Skin epidermis (tissue), 12 donors: ENCODE data around the gene ABCB4.
"Not testable (repeated sequence)": the region's sequence is repeated elsewhere in the genome, so short reads cannot be mapped to it uniquely, and the experiment has no call there.

ENCODE experiments used
- H3K27ac ChIP-seq, 21 experiments: fragments of 200-600 bp; sonication (generic) in 11 of 21; one replicate each; pipeline ENCODE4 v1.5.0; 2020; ENCODE audit warnings: mild to moderate bottlenecking in 3 of 21, inconsistent platforms in 2 of 21, moderate library complexity in 2 of 21
- H3K4me3 ChIP-seq, 7 experiments: fragments of 200-600 bp; sonication (generic) in 2 of 7; one replicate each; pipeline ENCODE4 v1.5.0; 2020; ENCODE audit warnings: inconsistent platforms in 2 of 7, mild to moderate bottlenecking in 2 of 7, moderate library complexity in 1 of 7

ABCB4 gene

GRCh38 chr7:87480386-87480785 is 4.9 kb upstream of the ABCB4 start:
- Histone ChIP-seq H3K27ac (no peak overlapping the region), H3K4me3 (no peak overlapping the region)

- H3K4me3 ChIP-seq, result no peak overlapping the region
- H3K27ac ChIP-seq, result no peak overlapping the region
Observed at GRCh38 chr7:87479951-87480350, 4.5 kb upstream of the ABCB4 start.

GRCh38 chr7:87476179-87476557 is 688 bp upstream of the ABCB4 start:
- Histone ChIP-seq H3K27ac (peak overlapping the region in 7 of 21 experiments; percentile 57 to 82 (median 72)), H3K4me3 (peak overlapping the region in 3 of 7 experiments; percentile 37 to 55 (median 38))

GRCh38 chr7:87474533-87475358 is 734 bp downstream of the ABCB4 start:
- peak overlapping the region in 19 of 21 experiments; percentile 29 to 82 (median 63) for H3K27ac ChIP-seq
- H3K4me3 ChIP-seq, result peak overlapping the region; percentile 37 to 55 (median 41)

- Histone ChIP-seq H3K27ac (peak overlapping the region in 8 of 21 experiments; percentile 55 to 82 (median 70)), H3K4me3 (peak overlapping the region in 2 of 7 experiments; percentile 40 to 55)
Observed at GRCh38 chr7:87473986-87474385, 1.5 kb downstream of the ABCB4 start.

- no peak overlapping the region for H3K4me3 ChIP-seq
- H3K27ac ChIP-seq, result no peak overlapping the region
Observed at GRCh38 chr7:87473192-87473591, 2.3 kb downstream of the ABCB4 start.

GRCh38 chr7:87471473-87471872 is 4.0 kb downstream of the ABCB4 start:
- Histone ChIP-seq H3K27ac (no peak overlapping the region), H3K4me3 (no peak overlapping the region)

- not testable (repeated sequence) for H3K4me3 ChIP-seq
Observed at GRCh38 chr7:87469204-87469603, 6.3 kb downstream of the ABCB4 start.

GRCh38 chr7:87465534-87465880 is 10.0 kb downstream of the ABCB4 start:
- H3K27ac ChIP-seq, H3K4me3 ChIP-seq: not testable (repeated sequence)

More at GRCh38 chr7:87469204-87469603, 6.3 kb downstream of the ABCB4 start:
- not testable (repeated sequence) for H3K27ac ChIP-seq

GRCh38 chr7:87464830-87465533 is 10.5 kb downstream of the ABCB4 start:
- not testable (repeated sequence) for H3K4me3 ChIP-seq, H3K27ac ChIP-seq

GRCh38 chr7:87463982-87464381 is 11.5 kb downstream of the ABCB4 start:
- H3K27ac ChIP-seq, result no peak overlapping the region
- H3K4me3 ChIP-seq, result no peak overlapping the region

GRCh38 chr7:87460444-87460843 is 15.0 kb downstream of the ABCB4 start:
- H3K27ac ChIP-seq, H3K4me3 ChIP-seq: not testable (repeated sequence)

- Histone ChIP-seq H3K4me3 (no peak overlapping the region), H3K27ac (no peak overlapping the region)
Observed at GRCh38 chr7:87459941-87460340, 15.5 kb downstream of the ABCB4 start.

- no peak overlapping the region for H3K27ac ChIP-seq
- no peak overlapping the region for H3K4me3 ChIP-seq
Observed at GRCh38 chr7:87458148-87458547, 17.3 kb downstream of the ABCB4 start.

- H3K27ac ChIP-seq, result no peak overlapping the region
- no peak overlapping the region for H3K4me3 ChIP-seq
Observed at GRCh38 chr7:87456247-87456646, 19.2 kb downstream of the ABCB4 start.

- Histone ChIP-seq H3K4me3 (no peak overlapping the region), H3K27ac (no peak overlapping the region)
Observed at GRCh38 chr7:87452279-87452678, 23.2 kb downstream of the ABCB4 start.

GRCh38 chr7:87451187-87451586 is 24.3 kb downstream of the ABCB4 start:
- H3K27ac ChIP-seq, result no peak overlapping the region

GRCh38 chr7:87450706-87451105 is 24.8 kb downstream of the ABCB4 start:
- no peak overlapping the region for H3K4me3 ChIP-seq
- H3K27ac ChIP-seq, result no peak overlapping the region

More at GRCh38 chr7:87451187-87451586, 24.3 kb downstream of the ABCB4 start:
- no peak overlapping the region for H3K4me3 ChIP-seq

GRCh38 chr7:87448388-87448787 is 27.1 kb downstream of the ABCB4 start:
- no peak overlapping the region for H3K4me3 ChIP-seq
- no peak overlapping the region for H3K27ac ChIP-seq

GRCh38 chr7:87447116-87447635 is 28.3 kb downstream of the ABCB4 start:
- no peak overlapping the region for H3K4me3 ChIP-seq
- H3K27ac ChIP-seq, result no peak overlapping the region

GRCh38 chr7:87445897-87446296 is 29.6 kb downstream of the ABCB4 start:
- Histone ChIP-seq H3K27ac (no peak overlapping the region), H3K4me3 (no peak overlapping the region)
